NB4 (cell line): ENCODE results near the gene ANTKMT.
A peak's percentile ranks its signal among the peaks of the same experiment; 100 is the strongest.

Experiments
- DNase-seq: peaks from one replicate; pipeline ENCODE4 v3.0.0; 2010; ENCODE audit warnings: low read depth
- H3K4me3 ChIP-seq: one replicate; pipeline ENCODE4 v1.5.1; 2011; ENCODE audit warnings: mild to moderate bottlenecking, low read depth, low read length, moderate library complexity
- CTCF ChIP-seq: IDR thresholded peaks from one replicate; pipeline ENCODE4 v1.5.1; 2012; ENCODE audit warnings: low read depth, low read length
- MAX ChIP-seq: IDR thresholded peaks from 2 replicates; pipeline ENCODE4 v1.6.1; 2011; ENCODE audit warnings: low read depth, low read length
- MYC ChIP-seq: IDR thresholded peaks from 2 replicates; pipeline ENCODE4 v1.6.1; 2011; ENCODE audit warnings: low read depth, low read length
- POLR2A ChIP-seq: IDR thresholded peaks from 2 replicates; pipeline ENCODE4 v1.6.1; 2011; ENCODE audit warnings: mild to moderate bottlenecking; ENCODE audit not compliant: insufficient read length; ENCODE audit errors: extremely low read depth

Gene ANTKMT

GRCh38 chr16:720990-721764, at the start of gene ANTKMT:
ANTKMT (plus strand) TSS chr16:721146; CDS start chr16:721275, 129 bp downstream.
- peak; percentile 74 for TF ChIP-seq POLR2A
- no peak for TF ChIP-seq CTCF
- TF ChIP-seq MAX = peak; percentile 86
- H3K4me3 ChIP-seq = peak within 1 kb of the TSS; percentile 60
- DNase-seq = peak; percentile 89

GRCh38 chr16:671353-672131, 49.4 kb upstream of the ANTKMT start:
- DNase-seq = no peak
- TF ChIP-seq CTCF (no peak), MYC (no peak), POLR2A (no peak), MAX (no peak)
- H3K4me3 ChIP-seq = no peak overlapping the region

DNA sequence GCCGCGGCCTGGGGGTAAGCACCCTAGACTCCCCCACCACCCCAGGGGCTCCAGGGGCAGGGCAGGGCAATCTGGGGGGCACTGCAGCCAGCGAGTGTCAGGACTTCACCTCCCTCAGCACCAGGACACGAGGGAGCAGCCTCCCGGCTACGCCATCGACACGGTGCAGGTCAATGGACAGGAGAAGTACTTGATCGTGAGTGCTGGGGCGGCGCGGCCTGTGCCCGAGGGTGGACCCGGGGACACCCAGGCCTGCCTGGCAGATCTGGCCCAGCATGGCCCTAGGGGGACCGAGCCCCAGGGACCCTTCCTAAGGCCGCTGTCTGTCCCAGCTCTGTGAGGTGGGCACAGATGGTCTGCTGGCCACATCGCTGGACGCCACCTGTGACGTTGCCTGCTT, 48.6 kb upstream of the ANTKMT start:
- no peak overlapping the region for H3K4me3 ChIP-seq
- DNase-seq = no peak
- no peak for TF ChIP-seq POLR2A
- TF ChIP-seq MAX = no peak
- TF ChIP-seq MYC = no peak
- TF ChIP-seq CTCF = no peak

- H3K4me3 ChIP-seq = no peak overlapping the region
- no peak for TF ChIP-seq CTCF
- TF ChIP-seq MAX = no peak
- TF ChIP-seq POLR2A = no peak
- TF ChIP-seq MYC = no peak
- no peak for DNase-seq
Observed at GRCh38 chr16:672851-673250, 48.1 kb upstream of the ANTKMT start.

DNA sequence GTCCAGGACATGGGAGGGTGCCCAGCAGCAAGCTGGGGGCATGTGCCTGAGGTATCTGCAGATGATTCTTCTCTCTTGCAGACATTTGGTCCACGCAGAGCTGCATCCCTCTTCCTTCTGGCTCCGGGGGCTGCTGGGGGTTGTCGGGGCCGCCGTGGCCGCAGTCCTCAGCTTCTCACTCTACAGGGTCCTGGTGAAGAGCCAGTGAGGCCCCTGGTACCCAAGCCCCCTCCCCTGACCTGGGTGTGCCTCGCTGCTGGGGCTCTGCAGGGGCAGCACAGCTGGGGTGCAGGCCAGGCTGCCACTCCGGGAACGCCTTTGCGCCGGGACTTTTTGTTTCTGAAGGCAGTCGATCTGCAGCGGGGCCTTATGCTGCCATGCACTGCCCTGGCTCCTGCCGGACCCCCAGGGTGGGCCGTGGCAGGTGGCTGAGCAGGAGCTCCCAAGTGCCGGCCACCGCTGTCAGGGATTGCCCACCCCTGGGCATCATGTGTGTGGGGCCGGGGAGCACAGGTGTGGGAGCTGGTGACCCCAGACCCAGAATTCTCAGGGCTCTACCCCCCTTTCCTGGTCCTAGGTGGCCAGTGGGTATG, 47.5 kb upstream of the ANTKMT start:
- no peak for TF ChIP-seq POLR2A
- H3K4me3 ChIP-seq = no peak overlapping the region
- DNase-seq = no peak

- no peak for TF ChIP-seq MAX
- DNase-seq = no peak
- no peak overlapping the region for H3K4me3 ChIP-seq
Observed at GRCh38 chr16:674214-674881, 46.6 kb upstream of the ANTKMT start.
